Measurements from ENCODE around the gene PLA2G7. TPM values are rescaled to one million over a fixed set of nuclear protein-coding genes. Genes with fewer than 3 reads are reported as not detected.
"Not testable (repeated sequence)": the region's sequence is repeated elsewhere in the genome, so short reads cannot be mapped to it uniquely, and the experiment has no call there.

The PLA2G7 gene
- 0.15 TPM for total RNA-seq
- long read RNA-seq: 0 reads

DNA sequence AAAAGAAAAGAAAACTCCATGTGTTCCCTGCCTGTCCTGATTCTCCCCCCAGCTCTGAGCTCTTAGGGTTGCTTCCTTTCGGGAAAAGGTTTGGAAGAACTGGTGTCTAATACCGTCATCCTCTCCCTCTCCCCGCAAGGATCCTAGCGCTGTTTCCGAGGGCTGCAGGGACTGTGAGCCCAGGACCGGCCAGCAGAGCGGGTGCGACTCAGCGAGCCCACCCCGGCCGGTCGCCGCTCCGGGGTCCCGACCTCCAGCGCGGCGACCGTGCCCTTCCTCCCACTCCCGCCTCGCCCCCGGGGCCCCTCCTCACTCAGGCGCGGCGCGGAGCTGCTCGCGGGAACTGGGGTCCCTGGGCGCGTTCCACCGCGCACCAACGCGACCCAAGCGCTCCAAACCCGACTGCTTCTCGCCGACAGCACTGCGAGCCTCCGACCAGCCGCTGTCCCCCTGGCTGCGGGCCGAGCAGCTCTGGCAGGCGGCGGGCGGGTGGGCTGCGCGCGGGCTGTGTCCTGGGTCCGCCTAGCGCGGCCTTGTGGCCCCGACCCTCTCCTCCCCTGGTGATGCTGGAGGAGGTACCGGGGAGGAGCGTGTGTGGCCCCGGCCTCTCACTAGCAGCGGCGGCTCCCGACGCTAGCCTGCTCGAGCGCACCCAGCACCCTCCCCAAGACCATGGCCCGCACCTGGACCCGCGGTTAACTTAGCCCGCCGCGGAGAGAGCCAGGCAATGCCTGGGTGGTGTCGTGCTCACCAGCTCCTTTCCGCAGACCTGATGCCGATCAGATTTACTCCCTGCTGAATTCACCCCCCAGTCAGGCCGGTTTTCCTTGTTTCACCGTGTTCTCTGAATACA lies at the start of gene PLA2G7:
TSS of gene PLA2G7 (minus strand) at position 509 of the 853 bp plus-strand sequence. CDS start 12,484 bp downstream, outside the sequence.
- intact Hi-C loops (cut with micrococcal nuclease): no loop called here
- DNase-seq (peak; percentile 38), ATAC-seq (peak; percentile 81)

DNA sequence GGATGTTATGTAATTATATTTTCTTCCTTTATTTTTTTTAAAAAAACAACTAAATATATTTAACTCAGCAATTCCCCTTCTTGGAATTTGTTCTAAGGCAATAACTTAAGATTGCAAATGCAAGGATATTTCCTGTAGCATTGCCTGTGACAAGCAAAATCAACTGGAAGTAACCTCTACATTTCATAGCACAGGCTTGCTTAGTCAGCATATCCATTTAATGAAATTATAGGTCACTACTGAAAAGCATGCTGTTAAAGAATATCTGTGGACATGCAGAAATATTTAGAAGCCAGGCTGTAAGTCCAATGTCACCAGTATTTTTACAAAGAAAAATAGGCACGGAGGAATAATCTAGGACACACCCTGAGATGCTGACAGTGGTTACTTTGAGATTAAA lies 49.4 kb upstream of the PLA2G7 start:
- no peak for DNase-seq
- no peak for ATAC-seq
- intact Hi-C loops (cut with micrococcal nuclease): no loop called here

DNA sequence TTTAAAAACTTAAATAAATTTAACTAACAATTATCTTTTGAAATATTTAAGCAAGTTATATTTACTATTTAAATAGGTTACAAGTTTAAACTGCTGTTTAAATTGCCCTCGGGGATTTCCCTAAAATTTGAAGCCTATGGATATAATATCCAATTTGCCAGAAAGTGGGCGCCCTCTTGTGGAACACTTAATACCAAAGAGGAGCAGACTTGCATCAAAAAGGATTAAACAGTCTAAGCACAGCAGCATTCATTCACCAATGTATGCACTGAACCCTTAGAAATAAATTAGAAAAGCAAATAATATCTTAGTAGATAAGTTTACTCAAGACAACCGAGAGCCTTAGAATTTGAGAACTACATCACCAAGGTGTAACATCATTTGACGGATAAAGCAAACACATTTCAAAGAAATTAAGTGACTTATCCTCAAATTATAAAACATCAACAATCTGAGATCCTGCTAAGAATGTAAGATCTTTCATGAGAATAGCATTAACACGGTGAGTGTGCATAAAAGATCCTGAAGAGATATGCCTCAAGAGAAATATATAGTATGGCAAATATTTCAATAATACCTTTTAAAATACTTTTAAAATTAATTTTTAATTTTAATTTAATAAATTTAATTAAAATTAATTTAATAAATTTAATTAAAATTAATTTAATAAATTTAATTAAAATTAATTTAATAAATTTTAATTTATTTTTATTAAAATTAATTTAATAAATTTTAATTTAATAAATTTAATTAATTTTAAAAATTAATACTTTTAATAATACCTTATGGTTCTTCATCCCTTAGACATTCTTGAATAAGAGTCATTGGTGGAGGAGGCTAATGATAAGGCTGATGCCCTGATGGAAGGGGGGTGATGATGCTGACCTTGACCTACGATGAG lies 46.6 kb upstream of the PLA2G7 start:
- DNase-seq (no peak), ATAC-seq (no peak)
- intact Hi-C loops (cut with micrococcal nuclease): loop anchor here (2.0 kb wide), 1 partner anchor 77 kb away; no protein-coding TSS in a partner anchor

DNA sequence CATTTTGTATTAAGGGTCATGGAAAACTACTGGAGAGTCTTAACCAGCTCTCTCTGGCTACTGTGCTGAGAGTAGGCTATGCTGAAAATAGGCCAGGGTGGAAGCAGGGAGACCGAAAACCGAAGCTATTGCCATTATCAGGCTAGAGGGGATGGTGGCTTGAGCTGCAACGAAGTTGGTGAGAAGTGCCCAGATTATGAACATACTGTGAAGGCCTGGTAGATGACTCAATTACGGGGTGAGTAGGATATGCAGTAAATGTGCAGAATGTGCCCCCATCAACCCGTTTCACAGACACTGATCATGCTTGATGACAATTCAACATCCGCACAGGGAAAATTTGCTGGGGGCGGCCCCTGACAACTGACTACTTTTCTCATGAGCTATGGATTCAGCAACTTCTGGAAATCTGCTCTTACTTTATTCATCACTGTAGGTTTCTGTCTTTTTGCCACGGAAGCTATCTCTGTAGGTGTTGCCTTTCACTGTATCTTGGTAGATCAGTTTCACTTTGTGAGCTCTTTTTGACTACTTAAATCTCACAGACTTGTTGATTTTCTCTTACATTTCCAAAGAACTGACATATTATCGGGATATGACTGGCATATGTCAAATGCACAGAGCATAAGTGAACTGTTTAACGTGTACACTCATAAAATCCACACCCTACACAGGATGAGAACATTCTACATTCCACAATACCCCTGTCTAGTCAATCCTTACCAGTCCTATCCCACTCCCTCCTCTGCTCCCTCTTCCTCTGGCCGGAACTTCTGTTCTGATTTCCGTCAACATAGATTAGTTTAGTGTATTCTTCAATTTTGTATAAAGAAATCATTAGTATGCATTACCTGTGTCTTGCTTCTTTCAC lies 42.5 kb upstream of the PLA2G7 start:
- no peak for DNase-seq
- intact Hi-C loops (cut with micrococcal nuclease): no loop called here
- no peak for ATAC-seq

DNA sequence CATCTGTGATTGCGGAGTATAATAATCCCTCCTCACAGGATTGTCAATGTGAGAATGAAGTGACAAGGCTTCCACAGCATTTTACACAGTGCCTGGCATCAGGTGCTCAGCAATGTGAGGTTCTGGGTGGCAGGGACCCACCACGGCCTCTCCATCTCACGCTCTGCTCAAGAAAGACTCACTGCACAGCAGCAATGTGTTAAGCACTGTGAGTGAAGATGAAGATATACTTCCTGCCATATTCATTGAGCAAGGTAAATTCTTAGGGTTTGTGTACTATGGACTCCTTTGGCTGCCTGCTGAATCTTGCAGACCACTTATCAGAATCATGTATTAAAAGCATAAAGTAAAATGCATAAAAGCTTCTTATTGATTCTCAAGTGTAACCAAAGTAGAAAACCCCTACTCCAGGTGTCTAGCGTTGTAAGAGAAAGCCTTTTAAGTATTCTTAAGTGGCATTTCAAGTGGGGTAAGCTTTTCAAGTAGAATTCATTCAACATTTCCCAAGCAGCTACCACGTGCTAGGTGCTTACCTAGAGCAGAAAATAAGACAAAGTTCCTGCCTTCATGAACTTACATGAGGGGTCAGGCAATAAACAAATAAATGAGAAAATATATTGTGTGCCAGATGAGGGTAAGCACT lies 41.0 kb upstream of the PLA2G7 start:
- no peak for ATAC-seq
- intact Hi-C loops (cut with micrococcal nuclease): no loop called here
- DNase-seq: no peak

DNA sequence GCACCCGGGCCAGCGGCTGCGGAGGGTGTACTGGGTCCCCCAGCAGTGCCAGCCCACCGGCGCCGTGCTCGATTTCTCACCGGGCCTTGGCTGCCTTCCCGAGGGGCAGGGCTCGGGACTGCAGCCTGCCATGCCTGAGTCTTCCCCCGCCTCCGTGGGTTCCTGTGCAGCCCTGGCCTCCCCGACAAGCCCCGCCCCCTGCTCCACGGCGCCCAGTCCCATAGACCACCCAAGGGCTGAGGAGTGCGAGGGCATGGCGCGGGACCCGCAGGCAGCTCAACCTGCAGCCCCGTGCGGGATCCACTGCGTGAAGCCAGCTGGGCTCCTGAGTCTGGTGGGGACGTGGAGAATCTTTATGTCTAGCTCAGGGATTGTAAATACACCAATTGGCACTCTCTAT lies 39.6 kb upstream of the PLA2G7 start:
- DNase-seq; ATAC-seq; intact Hi-C loops (cut with micrococcal nuclease): not testable (repeated sequence)

DNA sequence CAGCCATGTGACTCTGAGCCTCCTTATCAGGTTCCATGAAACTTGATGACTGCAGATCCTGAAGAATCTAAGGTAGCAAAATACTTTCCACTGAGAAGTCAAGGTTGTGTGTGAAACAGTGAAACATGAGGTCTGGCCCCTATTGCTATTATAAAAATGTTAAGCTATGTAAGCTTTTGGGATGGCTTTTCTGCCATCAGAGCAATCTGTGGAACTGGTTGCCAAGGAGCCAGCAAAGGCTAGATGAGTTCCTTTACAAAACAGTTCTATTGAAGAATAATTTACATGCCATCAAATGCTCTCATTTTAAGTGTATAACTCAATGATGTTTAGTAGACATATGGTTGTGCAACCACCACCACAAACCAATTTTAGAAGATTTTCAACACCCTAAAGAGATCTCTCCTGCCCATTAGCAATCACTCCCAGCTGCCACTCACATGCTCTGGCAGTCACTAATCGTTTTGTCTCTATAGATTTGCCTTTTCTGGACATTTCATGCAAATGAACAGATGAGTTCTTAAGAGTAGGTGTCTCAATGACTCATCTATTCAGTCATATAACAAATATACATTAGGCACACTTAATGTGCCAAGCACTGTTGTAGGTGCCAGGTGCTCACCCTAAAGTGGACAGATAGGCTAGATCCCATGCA lies 38.2 kb upstream of the PLA2G7 start:
- intact Hi-C loops (cut with micrococcal nuclease): no loop called here
- no peak for DNase-seq
- no peak for ATAC-seq

DNA sequence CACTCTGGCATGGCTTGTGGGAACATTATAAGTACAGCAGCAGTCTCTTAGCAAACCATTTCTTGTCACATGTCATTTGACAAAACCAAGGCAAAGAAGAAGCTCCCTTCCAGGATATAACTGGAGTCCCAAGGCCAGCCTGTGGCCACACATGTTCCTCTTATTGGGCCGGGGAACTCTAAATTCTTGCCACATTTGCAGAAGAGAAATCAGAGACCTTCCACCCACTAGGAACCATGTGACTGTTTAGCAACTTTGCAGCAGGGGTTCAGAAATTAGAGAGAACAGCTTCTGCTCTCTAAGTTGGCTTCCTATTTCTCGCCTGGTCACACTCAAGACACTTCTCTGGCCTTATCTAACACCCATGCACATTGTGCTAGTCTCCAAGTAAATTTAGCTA lies 37.6 kb upstream of the PLA2G7 start:
- intact Hi-C loops (cut with micrococcal nuclease): no loop called here
- ATAC-seq (peak; percentile 84), DNase-seq (peak; percentile 35)

DNA sequence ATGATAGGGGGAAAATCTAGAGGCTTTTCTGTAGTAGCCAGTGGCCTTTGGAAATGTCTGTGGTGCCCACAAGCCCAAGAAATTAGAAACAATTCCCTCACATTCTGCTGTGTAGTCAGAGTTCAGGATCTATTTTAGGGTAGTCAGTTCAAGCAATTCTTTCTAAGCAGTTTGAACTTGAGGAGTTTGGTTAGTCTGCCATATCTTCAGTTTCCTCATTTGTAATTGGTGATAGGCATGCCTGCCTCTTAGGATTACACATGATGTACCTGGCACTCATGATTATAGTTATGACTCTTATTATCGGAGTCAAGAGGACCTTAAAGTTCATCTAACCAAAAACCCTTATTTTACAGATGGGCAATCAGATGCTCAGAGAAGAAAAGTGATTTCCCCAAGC lies 36.8 kb upstream of the PLA2G7 start:
- DNase-seq: no peak
- intact Hi-C loops (cut with micrococcal nuclease): no loop called here
- peak; percentile 50 for ATAC-seq

DNA sequence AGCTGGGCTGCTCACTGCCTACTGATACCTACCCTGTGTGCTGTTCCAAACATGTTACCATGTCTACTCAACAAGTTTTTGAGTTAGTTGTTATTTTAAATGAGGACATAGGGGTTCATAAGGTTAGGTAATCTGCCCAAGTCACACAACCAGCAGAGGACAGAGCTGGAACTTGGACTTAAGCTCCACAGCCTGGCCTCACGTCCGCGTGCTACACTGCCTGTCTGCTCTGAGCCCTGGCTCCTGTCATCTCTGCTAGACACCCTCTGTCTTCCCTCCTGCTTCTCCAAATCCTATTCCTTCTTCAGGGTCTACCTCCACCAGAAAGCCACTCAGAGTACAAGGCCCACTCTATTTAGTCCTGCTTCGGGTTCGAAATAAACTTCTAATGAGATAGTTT lies 29.8 kb upstream of the PLA2G7 start:
- intact Hi-C loops (cut with micrococcal nuclease): no loop called here
- no peak for ATAC-seq
- no peak for DNase-seq

DNA sequence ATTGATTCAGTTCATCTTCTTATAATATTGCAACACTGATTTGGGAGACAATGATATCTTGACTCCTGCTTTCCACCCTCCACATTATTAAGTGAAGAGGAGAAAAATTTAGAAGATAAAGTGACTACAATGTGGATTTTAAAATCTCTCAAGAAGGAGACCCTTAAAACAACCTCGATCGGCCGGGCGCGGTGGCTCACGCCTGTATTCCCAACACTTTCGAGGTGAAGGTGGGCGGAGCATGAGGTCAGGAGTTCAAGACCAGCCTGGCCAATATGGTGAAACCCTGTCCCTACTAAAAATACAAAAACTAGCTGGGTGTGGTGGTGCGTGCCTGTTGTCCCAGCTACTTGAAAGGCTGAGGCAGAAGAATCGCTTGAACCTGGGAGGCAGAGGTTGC lies 29.1 kb upstream of the PLA2G7 start:
- ATAC-seq; DNase-seq; intact Hi-C loops (cut with micrococcal nuclease): not testable (repeated sequence)

DNA sequence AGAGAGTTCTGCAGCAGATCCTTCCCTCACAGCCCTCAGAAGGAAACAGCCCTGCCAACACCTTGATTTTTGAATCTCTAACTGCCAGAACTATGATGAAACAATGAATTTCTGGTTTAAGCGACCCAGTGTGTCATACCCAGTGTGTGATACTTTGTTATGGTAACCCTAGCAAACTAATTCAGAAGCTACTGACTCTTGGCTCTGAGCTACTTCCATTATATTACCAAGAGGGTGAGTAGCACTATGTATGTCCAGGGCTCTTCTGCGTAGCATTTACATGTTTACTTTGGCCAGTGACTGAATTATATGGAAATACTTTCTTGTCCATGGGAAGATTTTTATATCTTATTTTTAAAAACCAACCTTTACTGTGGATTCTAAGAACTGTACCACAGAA lies 28.3 kb upstream of the PLA2G7 start:
- ATAC-seq (no peak), DNase-seq (no peak)
- intact Hi-C loops (cut with micrococcal nuclease): no loop called here

DNA sequence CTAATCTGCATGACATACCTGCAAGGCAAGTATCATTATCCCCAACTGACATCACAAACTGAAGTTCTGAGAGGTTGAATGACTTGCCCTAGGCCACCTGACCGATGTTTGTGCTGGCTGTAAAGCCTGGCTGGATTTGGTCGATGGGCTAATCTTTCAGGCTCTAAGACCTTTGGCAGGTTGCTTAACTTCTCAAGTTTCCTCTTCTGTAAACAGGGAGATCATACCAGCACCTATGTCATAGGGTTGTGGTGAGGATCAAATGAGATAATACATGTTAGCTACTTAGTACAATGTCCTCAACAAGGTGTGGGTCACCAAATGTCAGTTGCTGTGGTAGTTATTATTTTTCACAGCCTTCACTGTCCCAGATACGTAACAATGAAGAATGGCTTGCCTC lies 25.8 kb upstream of the PLA2G7 start:
- ATAC-seq (no peak), DNase-seq (no peak)
- intact Hi-C loops (cut with micrococcal nuclease): no loop called here

DNA sequence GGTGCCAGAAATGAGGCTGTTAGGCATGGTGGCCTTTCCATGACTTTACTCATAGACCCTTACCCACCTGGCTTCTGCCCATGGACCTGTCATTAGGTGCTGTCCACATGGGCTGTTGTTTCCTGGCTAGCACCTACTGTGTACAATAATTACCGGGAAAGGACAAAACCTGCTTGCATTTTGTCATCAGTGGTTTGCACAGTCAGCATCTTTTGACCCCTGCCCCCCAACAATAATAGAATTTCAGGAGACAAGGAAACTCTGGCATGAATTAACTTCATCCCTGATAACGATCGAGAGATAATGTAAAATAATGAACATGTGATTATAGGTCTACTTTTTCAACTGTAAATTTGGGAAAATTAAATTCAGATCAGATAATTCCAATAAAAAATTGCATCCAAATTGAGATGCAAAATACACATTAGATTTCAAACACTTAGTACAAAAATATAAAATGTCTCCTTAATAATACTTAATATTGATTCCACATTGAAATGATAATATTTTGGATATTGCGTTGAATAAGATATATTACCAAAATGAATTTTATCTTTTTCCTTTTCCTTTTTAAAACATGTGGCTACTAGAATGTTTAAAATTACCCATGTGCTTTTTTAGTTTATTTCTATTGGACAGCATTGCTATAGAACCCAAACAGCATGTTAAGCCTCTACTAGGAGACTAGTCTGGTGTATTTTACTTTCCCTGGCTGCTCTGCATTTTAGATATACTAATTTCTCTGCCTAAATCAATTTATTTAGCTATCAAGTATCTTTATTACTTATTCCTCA lies 24.0 kb upstream of the PLA2G7 start:
- DNase-seq (no peak), ATAC-seq (no peak)
- intact Hi-C loops (cut with micrococcal nuclease): no loop called here

DNA sequence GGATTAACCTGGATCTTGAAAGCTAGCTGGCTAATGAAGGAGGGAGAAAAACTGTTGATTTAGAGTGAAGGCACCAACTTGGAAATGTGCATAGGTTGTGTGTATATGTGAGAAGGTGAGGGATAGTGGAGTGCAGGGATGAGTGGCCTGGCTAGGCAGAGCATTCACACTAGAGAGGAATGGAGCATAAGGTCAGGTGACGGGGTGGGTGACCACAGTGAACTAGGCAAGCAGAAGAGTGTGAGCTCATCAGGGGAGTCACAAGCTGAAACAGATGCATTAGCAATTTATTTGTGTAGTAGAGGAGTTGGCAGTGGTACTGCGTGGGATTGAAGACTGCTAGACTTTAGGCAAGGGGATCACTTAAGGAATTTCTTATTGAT lies 22.0 kb upstream of the PLA2G7 start:
- intact Hi-C loops (cut with micrococcal nuclease): no loop called here
- DNase-seq (no peak), ATAC-seq (peak; percentile 33)

DNA sequence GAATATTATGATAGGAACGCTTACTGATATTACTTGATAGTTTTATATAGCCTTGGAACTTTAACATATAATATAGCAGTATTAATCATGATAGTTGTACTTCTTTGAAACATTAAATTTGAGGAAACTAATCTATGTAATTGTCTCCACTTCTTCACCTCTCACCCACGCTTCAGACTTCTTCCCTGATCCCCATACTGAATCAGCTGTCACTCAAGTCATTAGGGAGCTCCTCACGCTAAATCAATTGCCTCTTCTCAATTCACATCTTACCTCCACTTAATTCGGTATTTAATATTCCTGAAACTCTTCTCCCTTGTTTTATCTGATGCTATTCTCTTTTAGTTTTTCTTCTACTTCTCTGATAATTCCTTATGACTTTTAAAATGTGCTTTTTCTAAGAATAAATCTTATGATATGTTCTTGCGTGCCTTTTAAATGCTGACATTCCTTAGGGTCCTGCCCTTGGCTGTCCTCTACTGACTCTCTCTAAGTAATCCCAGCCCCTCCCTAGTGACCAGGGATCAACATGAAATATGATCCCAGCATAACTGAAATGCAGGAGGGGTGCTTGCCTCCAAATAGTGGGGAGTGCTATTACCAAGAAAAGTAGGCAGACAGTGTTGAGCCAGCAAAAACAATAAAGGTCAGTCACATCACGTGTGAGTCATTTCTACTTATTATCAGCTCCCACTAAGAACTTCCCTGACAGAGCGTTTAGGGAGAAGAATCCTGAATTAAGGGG lies 21.5 kb upstream of the PLA2G7 start:
- intact Hi-C loops (cut with micrococcal nuclease): no loop called here
- ATAC-seq (peak; percentile 36), DNase-seq (no peak)

DNA sequence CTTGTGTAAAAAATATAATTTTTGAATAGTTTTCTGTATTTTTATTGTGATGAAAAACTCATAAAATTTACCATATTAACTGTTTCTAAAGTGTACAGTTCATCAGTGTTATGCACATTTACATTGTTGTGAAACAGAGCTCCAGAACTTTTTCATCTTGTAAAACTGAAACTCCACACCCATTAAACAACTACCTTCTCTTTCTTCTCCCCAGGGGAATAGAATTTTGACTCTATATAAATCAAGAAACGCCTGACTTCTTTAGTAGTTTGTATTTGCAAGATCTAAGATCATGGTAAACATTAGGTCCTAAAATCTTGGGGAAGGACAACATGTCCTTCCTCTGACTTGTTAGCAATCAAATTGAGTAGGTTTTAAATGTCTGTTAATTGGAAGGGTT lies 20.7 kb upstream of the PLA2G7 start:
- ATAC-seq (no peak), DNase-seq (no peak)
- intact Hi-C loops (cut with micrococcal nuclease): no loop called here
